Lower leg skin (tissue), 4 donors: ENCODE results near the gene TRMT10A. TPM values are rescaled to one million over a fixed set of nuclear protein-coding genes. Genes with fewer than 3 reads are reported as not detected.

Source experiments
- DNase-seq, 2 donors: peaks; one replicate each; pipeline ENCODE4 v3.0.0-alpha.2; 2019; ENCODE audit warnings: low spot score in 2 of 2
- H3K4me3 ChIP-seq: fragments of 200-600 bp; sonication (generic); 2 replicates; pipeline ENCODE4 v1.5.1; 2017; ENCODE audit warnings: mild to moderate bottlenecking, low read depth; ENCODE audit not compliant: poor library complexity, severe bottlenecking
- POLR2A ChIP-seq, 2 donors: fragments of 450-650 bp; IDR thresholded peaks; one replicate each; pipeline ENCODE4 v1.6.1; 2016 to 2017; ENCODE audit warnings: antibody characterized with exemption in 2 of 2, mild to moderate bottlenecking in 1 of 2, moderate library complexity in 1 of 2
- whole genome bisulfite sequencing, 2 donors: methylation state at CpG; one replicate each; pipeline ENCODE4 v1.1.5; 2018; 5-methylcytosine and 5-hydroxymethylcytosine counted together
- intact Hi-C: fragments of 100-400 bp; cut with DNase I; formaldehyde crosslinking; loops from one replicate; pipeline ENCODE4 v1.15.0; 2023; ENCODE audit warnings: low total_unique reads
- total RNA-seq, 4 donors: library from RNA; depleted of rRNA; stranded (reverse); fragments of >200 nt; gene quantifications; one replicate each; pipeline ENCODE4 v1.1.0, GENCODE V29; 2016
- TF ChIP-seq, protein P1 (sequence below), 3 donors: fragments of 450-650 bp; IDR thresholded peaks; one replicate each; pipeline ENCODE4 v1.5.1; 2016; ENCODE audit warnings: antibody characterized with exemption in 3 of 3, mild to moderate bottlenecking in 3 of 3, moderate library complexity in 2 of 3

The TRMT10A gene
- total RNA-seq, 4 donors from 2014 or later, result 1.3 to 9.0 (median 4.7) TPM

DNA sequence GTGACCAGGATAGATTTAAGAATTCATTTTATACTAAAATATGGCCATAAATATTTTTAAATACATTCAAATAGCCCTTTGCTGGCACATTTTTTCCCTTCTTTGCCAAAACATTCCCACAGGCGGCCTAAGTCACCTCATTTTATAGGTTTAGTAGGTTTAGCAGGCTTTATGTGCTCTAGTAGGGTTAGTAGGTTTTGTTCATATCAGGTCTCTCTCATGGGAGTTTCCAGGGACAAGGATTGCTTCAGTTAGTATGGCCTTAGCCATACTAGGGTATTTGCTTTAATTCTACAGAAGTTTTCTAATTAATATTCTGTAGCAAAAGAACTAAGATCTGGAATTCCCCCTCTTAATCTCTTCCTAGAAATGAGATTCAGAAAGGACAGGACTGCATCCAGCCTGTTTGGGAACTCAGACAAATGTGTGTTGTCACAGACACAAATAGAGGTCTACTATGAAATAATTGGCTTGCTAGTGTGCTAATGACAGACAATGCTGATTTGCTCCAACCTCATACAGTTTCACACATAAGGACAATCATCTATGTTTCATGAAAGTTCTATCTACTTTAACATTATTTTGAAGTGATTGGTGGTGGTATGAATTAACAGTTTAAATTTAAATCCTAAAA, 10.0 kb upstream of the TRMT10A start:
- 80 to 86% methylated on average over 1 of the region's 1 CpG for WGBS, 2 donors
- intact Hi-C loops, result no loop called here
- TF ChIP-seq, protein P1, sequence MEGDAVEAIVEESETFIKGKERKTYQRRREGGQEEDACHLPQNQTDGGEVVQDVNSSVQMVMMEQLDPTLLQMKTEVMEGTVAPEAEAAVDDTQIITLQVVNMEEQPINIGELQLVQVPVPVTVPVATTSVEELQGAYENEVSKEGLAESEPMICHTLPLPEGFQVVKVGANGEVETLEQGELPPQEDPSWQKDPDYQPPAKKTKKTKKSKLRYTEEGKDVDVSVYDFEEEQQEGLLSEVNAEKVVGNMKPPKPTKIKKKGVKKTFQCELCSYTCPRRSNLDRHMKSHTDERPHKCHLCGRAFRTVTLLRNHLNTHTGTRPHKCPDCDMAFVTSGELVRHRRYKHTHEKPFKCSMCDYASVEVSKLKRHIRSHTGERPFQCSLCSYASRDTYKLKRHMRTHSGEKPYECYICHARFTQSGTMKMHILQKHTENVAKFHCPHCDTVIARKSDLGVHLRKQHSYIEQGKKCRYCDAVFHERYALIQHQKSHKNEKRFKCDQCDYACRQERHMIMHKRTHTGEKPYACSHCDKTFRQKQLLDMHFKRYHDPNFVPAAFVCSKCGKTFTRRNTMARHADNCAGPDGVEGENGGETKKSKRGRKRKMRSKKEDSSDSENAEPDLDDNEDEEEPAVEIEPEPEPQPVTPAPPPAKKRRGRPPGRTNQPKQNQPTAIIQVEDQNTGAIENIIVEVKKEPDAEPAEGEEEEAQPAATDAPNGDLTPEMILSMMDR (IDR thresholded peaks at IDR 0.05), result no peak
- TF ChIP-seq POLR2A (IDR thresholded peaks at IDR 0.05), result no peak
- no peak for DNase-seq
- H3K4me3 ChIP-seq, result no peak overlapping the region

- DNase-seq, result no peak
- WGBS, 2 donors, result 77 to 81% methylated on average over 6 of the region's 6 CpGs
- intact Hi-C loops, result no loop called here
- H3K4me3 ChIP-seq, result no peak overlapping the region
- TF ChIP-seq, protein P1 (IDR thresholded peaks at IDR 0.05), result no peak
- no peak for TF ChIP-seq POLR2A (IDR thresholded peaks at IDR 0.05)
Measured at GRCh38 chr4:99572527-99573240, 8.8 kb upstream of the TRMT10A start.

DNA sequence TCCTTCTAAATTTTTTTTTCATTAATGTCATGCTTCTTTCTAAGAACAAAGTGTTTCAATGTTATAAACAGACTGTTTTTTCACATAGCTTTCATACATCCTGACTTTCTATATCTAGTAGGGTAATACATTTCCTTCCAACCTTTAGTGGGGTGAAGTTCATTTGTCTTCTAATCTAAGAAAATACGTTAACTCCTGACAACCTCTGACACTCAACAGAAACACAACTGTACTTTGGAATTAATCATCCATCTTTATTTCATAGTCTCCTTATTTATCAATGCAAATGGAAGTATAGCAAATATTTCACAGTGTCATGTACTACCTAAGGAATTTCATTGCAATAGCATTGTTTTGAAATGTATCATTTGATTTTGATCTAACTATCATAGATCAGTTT, 8.0 kb upstream of the TRMT10A start:
- H3K4me3 ChIP-seq, result no peak overlapping the region
- 68 to 76% methylated on average over 1 of the region's 1 CpG for WGBS, 2 donors
- intact Hi-C loops, result no loop called here
- TF ChIP-seq, protein P1 (IDR thresholded peaks at IDR 0.05), result no peak
- TF ChIP-seq POLR2A (IDR thresholded peaks at IDR 0.05), result no peak
- DNase-seq, result no peak

DNA sequence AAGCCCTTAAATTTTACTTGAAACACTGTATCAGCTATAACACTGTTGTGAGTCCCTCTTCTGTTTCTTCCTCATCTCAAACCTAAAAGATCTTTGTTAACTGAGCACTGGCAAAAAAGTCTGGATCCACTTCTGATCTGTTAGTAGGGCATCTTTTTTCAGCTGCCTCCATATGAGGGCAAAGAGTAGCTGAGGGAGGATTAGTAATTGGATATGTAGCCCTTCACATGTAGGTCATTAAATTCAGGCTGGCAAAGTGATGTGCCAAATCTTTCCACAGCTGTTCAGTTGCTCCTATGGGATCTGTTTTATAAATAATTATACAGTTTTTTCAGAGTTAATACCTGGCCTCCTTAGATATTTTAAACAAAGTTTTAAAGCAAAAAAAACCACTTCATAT, 1.1 kb upstream of the TRMT10A start:
- intact Hi-C loops, result loop anchor here (5.0 kb wide), 2 partner anchors 242 to 387 kb away; partner anchors contain the start of gene H2AZ1
- TF ChIP-seq POLR2A (IDR thresholded peaks at IDR 0.05), result no peak
- TF ChIP-seq, protein P1 (IDR thresholded peaks at IDR 0.05), result no peak

GRCh38 chr4:99552872-99553271, 11.0 kb downstream of the TRMT10A start:
- 94 to 96% methylated on average over 2 of the region's 2 CpGs for WGBS, 2 donors
- no peak overlapping the region for H3K4me3 ChIP-seq
- intact Hi-C loops, result no loop called here
- TF ChIP-seq POLR2A (IDR thresholded peaks at IDR 0.05), result no peak
- TF ChIP-seq, protein P1 (IDR thresholded peaks at IDR 0.05), result no peak
- no peak for DNase-seq

More for the DNA sequence above, 1.1 kb upstream of the TRMT10A start:
- no peak overlapping the region for H3K4me3 ChIP-seq
- DNase-seq, result no peak
